HEK293T (cell line): ENCODE results near the gene PITRM1.

Source experiments
- BHLHE40 ChIP-seq: fragments of 450-650 bp; IDR thresholded peaks from 2 replicates; pipeline ENCODE4 v1.6.1; 2016; ENCODE audit warnings: mild to moderate bottlenecking, moderate library complexity, borderline replicate concordance
- ELF4 ChIP-seq: fragments of 450-650 bp; IDR thresholded peaks from 2 replicates; pipeline ENCODE4 v1.6.1; 2017; ENCODE audit warnings: antibody characterized with exemption
- FOXA1 ChIP-seq: fragments of 450-650 bp; IDR thresholded peaks from 2 replicates; pipeline ENCODE4 v1.6.1; 2016; ENCODE audit warnings: mild to moderate bottlenecking
- FOXK2 ChIP-seq: fragments of 450-650 bp; IDR thresholded peaks from 2 replicates; pipeline ENCODE4 v1.6.1; 2016; ENCODE audit warnings: mild to moderate bottlenecking
- FOXM1 ChIP-seq: fragments of 450-650 bp; IDR thresholded peaks from 2 replicates; pipeline ENCODE4 v1.6.1; 2017; ENCODE audit warnings: mild to moderate bottlenecking, borderline replicate concordance
- LEF1 ChIP-seq: fragments of 450-650 bp; IDR thresholded peaks from 2 replicates; pipeline ENCODE4 v1.6.1; 2017; ENCODE audit warnings: mild to moderate bottlenecking, borderline replicate concordance
- NFRKB ChIP-seq: fragments of 450-650 bp; IDR thresholded peaks from 2 replicates; pipeline ENCODE4 v1.6.1; 2016; ENCODE audit warnings: mild to moderate bottlenecking, moderate library complexity
- PKNOX1 ChIP-seq: fragments of 450-650 bp; IDR thresholded peaks from 2 replicates; pipeline ENCODE4 v1.6.1; 2016
- SP1 ChIP-seq: fragments of 450-650 bp; IDR thresholded peaks from 2 replicates; pipeline ENCODE4 v1.6.1; 2017
- SUZ12 ChIP-seq: fragments of 450-650 bp; IDR thresholded peaks from 2 replicates; pipeline ENCODE4 v1.6.1; 2016; ENCODE audit warnings: mild to moderate bottlenecking
- TARDBP ChIP-seq: fragments of 450-650 bp; IDR thresholded peaks from 2 replicates; pipeline ENCODE4 v1.6.1; 2016

- TF ChIP-seq BHLHE40: no peak
- TF ChIP-seq SP1: no peak
- no peak for TF ChIP-seq FOXA1
- no peak for TF ChIP-seq SUZ12
- no peak for TF ChIP-seq ELF4
- no peak for TF ChIP-seq FOXK2
- no peak for TF ChIP-seq FOXM1
- no peak for TF ChIP-seq NFRKB
- no peak for TF ChIP-seq LEF1
- no peak for TF ChIP-seq TARDBP
- TF ChIP-seq PKNOX1: no peak
These were observed 20.6 kb downstream of the PITRM1 start for GRCh38 chr10:3151889-3152565.
